Cardiac fibroblast (primary cell): ENCODE results near the gene CHIT1.
"Not testable (repeated sequence)": the region's sequence is repeated elsewhere in the genome, so short reads cannot be mapped to it uniquely, and the experiment has no call there.

Source experiments
- DNase-seq, 2 donors: peaks; one replicate each; pipeline versions ENCODE4 v3.0.0 to v3.0.0-alpha.2; 2010; ENCODE audit warnings: low read depth in 2 of 2
- H3K4me3 ChIP-seq, 2 donors: replicated peaks in 1 of 2; 1 replicate in 1 of 2; 2 replicates in 1 of 2; pipeline ENCODE4 v1.5.1; 2011; ENCODE audit warnings: low read depth in 2 of 2, low read length in 2 of 2, mild to moderate bottlenecking in 2 of 2, moderate library complexity in 1 of 2
- CTCF ChIP-seq: IDR thresholded peaks from one replicate; pipeline ENCODE4 v1.5.1; 2011; ENCODE audit warnings: low read depth, mild to moderate bottlenecking, low read length, inconsistent platforms

The CHIT1 gene

GRCh38 chr1:203244776-203245175 is 15.3 kb upstream of the CHIT1 start:
- no peak for DNase-seq
- no peak for TF ChIP-seq CTCF

GRCh38 chr1:203241708-203242107 is 12.2 kb upstream of the CHIT1 start:
- DNase-seq: not testable (repeated sequence)

More at GRCh38 chr1:203244776-203245175, 15.3 kb upstream of the CHIT1 start:
- no peak overlapping the region for H3K4me3 ChIP-seq

GRCh38 chr1:203239526-203240305 is 10.2 kb upstream of the CHIT1 start:
- TF ChIP-seq CTCF: no peak

More at GRCh38 chr1:203241708-203242107, 12.2 kb upstream of the CHIT1 start:
- not testable (repeated sequence) for H3K4me3 ChIP-seq

GRCh38 chr1:203239081-203239480 is 9.6 kb upstream of the CHIT1 start:
- H3K4me3 ChIP-seq: no peak overlapping the region
- no peak for DNase-seq
- no peak for TF ChIP-seq CTCF

More at GRCh38 chr1:203239526-203240305, 10.2 kb upstream of the CHIT1 start:
- no peak for DNase-seq
- no peak overlapping the region for H3K4me3 ChIP-seq

GRCh38 chr1:203238535-203238934 is 9.1 kb upstream of the CHIT1 start:
- no peak overlapping the region for H3K4me3 ChIP-seq
- no peak for DNase-seq
- TF ChIP-seq CTCF: no peak

GRCh38 chr1:203234901-203235300 is 5.4 kb upstream of the CHIT1 start:
- H3K4me3 ChIP-seq: not testable (repeated sequence)

GRCh38 chr1:203228670-203229069 is 803 bp downstream of the CHIT1 start:
- no peak for DNase-seq
- H3K4me3 ChIP-seq: no peak overlapping the region
- no peak for TF ChIP-seq CTCF

More at GRCh38 chr1:203234901-203235300, 5.4 kb upstream of the CHIT1 start:
- DNase-seq: not testable (repeated sequence)
